HG03442 (cell line): ENCODE measurements around the gene FHIT.
"Not testable (repeated sequence)": the region's sequence is repeated elsewhere in the genome, so short reads cannot be mapped to it uniquely, and the experiment has no call there.

Experiments used
- ATAC-seq: cut with Tn5 transposase; IDR thresholded peaks from one replicate; pipeline ENCODE4 v1.9.1; 2021; ENCODE audit warnings: mild to moderate bottlenecking, moderate library complexity; ENCODE audit not compliant: unreplicated experiment

FHIT gene

DNA sequence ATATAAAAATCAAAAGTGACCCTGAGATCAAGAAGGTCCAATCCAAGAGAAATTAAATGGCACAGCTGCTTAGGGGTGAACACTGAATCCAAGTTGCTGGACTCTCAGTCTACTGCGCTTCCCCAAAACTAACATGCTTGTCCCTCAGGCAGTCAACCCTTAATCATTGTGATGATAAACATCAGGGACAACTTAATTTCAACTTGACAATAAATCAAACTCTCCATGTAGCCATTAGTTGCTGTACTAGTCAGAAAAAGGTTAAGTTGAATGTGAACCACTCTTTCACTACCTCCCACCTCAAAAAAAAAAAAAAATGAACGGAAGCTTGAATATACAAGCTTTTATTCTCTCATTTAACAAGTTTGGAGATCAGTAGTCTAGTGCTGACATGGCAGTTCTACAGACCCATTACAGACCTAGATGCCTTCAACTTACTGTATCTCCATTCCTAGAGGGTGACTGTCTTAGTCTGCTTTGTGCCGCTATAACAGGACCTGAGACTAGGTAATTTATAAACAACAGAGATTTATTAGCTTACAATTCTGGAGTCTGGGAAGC lies 185.7 kb downstream of the FHIT start:
- ATAC-seq = no peak

DNA sequence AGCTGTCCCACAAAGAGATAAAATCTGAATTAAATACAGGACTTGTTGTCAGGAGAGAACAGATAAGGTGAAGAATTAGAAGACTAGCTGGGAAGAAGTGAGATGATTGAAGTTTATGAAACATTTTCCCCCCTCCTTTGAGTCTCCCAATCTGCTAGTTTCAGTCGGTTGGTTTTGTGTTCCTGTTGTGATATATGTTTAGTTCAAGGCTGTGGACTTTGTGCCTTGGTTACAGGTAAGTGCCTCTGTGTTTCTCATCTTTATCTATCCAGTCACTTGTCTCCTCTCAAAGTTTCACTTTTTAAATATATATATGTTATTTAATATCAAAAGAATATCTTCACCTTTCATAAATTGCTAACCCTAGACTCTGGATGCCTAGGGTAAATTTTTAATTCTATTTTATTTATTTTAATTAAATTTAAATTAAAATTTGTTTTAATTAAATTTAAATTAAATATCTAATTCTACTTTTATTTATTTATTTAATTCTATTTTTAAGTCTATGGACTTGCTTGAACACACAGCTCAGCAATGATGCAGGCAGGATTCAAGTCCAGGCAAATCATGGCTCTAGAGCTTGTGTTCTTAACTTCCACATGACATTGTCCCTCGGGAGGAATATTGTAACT lies 190.0 kb downstream of the FHIT start:
- no peak for ATAC-seq

DNA sequence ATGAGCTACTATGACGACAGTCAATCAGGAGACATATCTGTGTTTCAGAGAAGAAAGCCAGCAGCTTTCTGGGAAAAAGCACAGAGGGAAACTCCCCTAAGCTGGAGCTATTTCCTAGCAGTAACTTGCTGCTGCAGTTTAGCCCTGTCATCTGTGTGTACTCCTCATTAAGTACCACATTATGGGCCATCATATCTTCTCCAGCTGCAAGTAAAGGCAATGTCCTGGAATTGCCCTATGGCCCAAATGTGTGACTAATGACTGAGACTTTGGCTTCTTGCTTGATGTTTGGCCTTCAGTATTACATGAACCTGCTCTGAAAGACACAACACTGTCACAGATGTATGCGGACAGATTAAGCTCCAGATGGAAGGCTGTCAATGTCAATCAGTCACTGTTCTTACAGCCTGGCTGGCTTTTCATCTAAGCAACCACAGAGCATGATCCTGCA lies 190.8 kb downstream of the FHIT start:
- ATAC-seq = no peak

DNA sequence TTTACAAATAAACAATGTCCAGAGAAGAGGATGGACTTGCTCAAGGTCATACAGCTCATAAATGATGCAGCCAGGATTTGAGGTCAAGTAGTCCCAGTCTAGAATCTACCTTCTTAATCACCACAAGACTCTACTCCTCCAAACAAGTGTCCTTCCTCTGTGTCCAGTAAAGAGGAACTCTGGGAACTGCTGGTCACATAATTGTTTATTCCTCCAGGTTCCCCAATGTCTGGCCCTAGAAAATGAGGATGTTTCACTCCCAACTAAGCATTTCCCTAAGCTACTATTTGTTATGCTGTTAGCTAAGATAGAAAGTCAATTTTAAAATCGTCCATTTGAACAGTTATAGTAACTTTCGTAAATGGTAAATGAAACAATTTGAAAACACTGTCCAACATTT lies 192.4 kb downstream of the FHIT start:
- ATAC-seq = no peak

DNA sequence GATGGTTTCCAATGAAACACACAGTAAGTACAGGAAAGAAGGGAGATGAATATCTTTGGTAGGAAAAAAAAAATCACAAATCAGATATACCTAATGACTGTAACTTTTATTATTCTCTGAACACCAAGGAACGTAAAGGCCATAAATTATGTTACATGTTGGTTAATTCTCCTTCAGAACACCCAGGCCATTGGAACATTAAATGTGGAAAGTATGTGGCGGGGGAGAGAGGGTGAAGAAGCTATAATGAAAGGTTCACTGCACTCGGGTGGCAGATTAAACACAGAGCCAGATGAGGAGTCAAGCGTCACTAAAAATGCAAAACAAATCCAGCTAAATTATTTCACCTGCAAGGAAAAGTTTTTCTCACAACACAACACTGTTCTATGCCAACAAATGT lies 193.8 kb downstream of the FHIT start:
- ATAC-seq = no peak

DNA sequence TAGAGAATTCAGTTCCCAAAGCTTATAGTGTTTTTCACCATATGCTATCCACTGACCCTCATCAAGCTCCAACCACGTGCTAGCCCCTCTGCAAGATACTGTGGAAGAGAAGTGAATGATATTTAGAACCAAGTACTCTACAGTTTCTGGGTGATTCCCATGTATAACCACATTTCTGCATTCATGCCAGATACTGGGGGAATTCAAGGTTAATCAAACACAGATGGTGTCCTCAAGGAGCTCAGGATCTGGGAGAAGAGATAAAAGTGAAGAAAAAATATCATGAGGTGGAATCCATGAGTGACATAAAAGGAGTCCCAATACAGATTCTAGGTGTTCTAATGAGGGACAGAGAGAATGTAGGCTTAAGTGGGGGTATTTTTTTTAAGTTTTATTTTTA lies 195.8 kb downstream of the FHIT start:
- no peak for ATAC-seq

GRCh38 chr3:61053781-61054496 lies 197.3 kb downstream of the FHIT start:
- ATAC-seq = no peak

GRCh38 chr3:61052851-61053250 lies 198.4 kb downstream of the FHIT start:
- no peak for ATAC-seq

GRCh38 chr3:61051666-61052065 lies 199.6 kb downstream of the FHIT start:
- no peak for ATAC-seq

DNA sequence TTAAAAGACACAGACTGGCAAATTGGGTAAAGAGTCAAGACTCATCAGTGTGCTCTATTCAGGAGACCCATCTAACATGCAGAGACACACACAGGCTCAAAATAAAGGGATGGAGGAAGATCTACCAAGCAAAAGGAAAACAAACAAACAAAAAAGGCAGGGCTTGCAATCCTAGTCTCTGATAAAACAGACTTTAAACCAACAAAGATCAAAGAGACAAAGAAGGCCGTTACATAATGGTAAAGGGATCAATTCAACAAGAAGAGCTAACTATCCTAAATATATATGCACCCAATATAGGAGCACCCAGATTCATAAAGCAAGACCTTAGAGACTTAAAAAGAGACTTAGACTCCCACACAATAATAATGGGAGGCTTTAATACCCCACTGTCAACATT lies 206.1 kb downstream of the FHIT start:
- not testable (repeated sequence) for ATAC-seq

DNA sequence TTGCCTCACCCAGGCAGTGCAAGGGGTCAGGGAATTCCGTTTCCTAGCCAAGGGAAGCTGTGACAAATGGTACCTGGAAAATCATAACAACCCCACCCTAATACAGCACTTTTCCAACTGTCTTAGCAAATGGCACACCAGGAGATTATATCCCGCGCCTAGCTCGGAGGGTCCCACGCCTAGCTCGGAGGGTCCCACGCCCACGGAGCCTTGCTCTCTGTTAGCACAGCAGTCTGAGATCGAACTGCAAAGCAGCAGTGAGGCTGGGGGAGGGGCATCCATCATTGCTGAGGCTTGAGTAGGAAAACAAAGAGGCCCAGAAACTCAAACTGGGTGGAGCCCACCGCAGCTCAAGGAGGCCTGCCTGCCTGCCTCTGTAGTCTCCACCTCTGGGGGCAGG lies 208.1 kb downstream of the FHIT start:
- ATAC-seq = no peak

GRCh38 chr3:61040618-61041017 lies 210.6 kb downstream of the FHIT start:
- no peak for ATAC-seq

DNA sequence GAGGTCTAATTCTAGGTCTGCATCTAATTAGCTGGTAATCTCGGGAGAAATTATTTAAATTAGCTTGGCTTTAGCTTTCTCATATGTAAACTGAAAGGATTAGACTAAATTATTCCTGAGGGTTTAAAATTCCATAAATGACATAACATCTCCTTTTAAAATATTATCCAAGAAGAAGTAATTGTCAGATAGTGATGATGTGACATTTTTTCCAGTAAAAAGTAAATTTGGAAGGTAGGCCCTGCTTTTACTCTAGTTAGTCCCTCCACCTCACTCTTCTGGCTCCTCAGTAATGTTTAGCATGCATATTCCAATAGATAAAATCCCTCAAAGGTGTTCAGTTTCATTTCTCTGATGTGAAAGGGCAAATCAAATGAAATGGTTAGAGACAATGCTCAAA lies 215.7 kb downstream of the FHIT start:
- ATAC-seq = no peak

DNA sequence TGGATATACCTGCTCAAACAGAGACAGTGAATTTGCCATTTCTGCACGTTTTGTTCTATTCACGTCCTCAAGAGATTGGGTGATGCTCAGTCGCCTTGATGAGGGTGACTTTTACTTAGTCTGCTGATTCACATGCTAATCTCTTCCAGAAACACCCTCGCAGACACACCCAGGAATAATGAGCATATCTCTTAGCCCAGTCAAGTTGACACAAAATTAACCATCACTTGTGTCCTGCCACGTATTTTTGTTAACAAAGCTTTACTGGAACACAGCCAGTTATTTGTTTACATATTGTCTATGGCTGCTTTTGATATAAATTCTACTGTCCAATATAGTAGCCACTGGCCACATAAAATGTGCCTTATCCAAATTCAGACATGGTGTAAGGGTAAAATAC lies 218.3 kb downstream of the FHIT start:
- no peak for ATAC-seq

DNA sequence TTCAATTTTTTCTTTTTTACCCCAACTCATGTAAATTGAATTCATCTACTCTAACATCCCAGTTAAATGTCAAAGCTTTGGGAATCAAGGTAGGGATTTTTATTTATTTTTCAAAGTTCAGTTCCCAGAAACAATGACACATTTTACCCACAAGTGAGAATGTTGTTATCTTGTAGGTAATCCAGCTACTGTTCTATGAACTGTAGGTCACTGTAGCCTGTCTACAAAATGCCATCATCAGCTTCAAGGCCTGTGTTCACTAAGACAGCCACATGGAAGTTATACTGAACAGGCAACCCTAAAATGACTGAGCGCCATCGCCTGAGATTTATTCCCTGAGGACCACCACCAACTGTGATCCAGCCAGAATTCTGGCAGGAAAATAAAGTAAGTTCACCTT lies 219.7 kb downstream of the FHIT start:
- ATAC-seq = no peak

DNA sequence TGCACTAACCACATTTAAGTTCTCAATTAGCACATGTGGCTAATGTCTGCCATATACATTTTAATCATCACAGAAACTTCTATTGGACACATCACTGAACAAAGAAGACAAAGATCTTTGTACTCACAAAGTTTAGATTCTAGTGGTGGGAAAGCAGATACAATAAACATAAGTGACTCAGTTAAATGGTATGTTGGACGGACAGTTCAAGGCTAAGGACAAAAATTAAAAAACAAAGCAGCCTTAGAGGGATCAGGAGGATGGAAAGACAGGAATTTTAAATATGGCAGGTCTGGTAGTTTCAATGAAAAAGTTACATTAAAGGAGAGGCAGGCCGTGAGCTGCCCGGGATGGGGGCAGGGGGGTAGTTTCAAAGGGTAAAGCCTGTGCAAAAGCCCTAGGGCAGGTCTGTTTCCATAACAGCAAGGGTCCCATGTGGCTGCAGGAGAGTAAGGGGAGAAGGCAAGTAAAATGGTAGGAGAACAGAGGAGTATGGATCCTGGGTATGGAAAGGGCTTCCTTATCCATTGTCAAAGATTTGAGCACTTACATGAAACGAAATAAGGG lies 220.7 kb downstream of the FHIT start:
- ATAC-seq = no peak

- no peak for ATAC-seq
Observed at GRCh38 chr3:61029194-61029593, 222.1 kb downstream of the FHIT start.

DNA sequence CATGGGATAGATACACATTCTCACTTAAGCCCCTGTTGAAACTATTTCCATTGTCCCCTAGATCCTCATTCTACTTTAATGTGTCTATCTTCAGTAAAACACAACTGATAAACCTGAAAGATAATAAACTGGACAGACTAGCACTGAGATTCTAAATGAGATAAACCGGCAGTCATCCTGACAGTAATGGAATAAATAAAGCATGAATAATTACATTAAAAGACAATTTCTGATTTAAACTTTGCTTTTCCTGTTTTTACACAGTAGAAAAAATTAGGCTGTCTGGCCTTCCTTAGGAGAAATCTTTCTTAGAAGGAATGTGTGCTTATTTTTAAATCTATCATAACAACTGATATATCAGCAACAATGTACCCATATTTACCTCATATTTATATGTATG lies 232.4 kb downstream of the FHIT start:
- no peak for ATAC-seq

GRCh38 chr3:61017028-61017427 lies 234.2 kb downstream of the FHIT start:
- ATAC-seq = not testable (repeated sequence)

GRCh38 chr3:61015859-61016258 lies 235.4 kb downstream of the FHIT start:
- ATAC-seq = no peak

DNA sequence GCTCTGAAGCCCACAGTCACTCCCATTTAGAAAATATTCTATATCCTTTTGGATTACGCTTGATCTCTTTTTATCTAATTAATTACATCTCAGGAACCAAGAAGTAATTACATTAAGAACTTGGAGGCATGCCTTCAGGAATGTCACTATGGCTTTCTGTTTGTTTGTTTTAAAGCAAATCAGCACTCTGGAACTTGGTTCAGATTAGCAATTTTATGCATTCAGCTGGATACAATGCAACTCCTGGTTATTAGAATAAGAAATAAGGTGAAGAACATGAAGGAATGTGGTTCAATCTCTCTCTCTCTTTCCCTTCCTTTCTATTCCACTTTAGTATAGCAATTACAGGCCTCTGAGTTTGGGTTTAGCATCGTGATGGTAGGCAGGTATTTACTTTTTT lies 235.8 kb downstream of the FHIT start:
- no peak for ATAC-seq

DNA sequence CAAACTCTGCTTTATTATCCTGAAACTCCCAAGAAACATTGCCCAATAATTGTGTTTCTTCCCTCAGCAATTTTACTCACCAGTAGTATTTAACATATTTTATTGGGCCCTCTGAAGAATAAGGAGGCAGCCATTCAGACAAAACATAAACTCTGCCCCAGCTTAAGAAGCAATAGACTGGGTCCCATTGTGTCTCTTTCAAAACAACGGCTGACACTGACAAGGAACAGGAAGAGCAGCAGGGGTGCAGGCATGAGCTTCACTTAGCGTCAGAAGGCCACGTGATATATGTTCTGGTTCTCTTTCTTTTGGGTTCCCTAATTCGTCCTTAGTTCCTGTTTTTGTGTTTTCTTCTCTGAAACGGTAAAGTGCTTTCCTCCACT lies 242.3 kb downstream of the FHIT start:
- ATAC-seq = no peak
